ENCODE results near the gene SLC35D2. TPM values are rescaled to one million over a fixed set of nuclear protein-coding genes. Genes with fewer than 3 reads are reported as not detected.

The SLC35D2 gene
- total RNA-seq, 1 donor from 2014 or later, result 45.8 TPM

DNA sequence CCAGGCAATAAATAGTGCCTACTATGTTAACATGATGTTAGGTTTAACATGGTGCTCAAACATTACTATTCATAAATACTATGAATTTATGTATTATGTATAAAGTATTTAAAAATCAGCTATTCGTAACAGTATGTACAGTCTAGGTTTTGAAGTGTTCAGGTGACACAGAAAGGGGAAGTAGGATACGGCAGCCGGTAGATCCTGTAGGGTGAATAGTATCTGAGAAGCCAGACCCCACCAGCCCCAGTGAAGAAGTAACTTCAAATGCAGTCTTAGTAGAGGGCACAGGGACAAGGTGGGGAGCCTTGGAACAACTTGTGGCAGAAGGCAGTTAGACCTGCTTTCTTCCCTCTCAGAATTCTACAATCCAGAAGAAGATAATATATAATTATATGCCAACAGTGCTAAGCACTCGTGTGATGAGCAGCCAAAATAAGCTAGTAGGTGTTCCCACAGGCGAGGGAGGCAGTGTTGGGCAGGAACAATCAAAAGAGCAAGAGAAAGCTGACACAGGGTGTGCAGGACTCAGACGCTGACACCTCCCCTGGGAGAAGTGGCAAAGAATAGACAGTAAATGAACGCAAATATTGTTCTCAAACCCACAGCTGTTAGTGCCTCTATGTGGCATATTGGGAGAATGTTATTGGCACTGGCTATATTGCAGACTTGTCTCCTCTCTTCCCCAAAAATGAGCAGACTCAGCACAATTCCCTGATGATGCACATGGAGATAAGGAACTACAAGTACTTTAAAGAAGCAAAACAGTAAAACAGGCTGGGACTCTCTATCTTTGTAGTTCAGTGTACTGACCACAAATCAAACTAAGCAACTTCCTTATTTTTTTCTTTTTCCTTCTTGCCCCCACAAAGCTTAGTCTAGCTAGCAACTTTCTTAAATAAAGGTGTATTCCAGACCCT lies 30.1 kb upstream of the SLC35D2 start:
- no peak for DNase-seq (ENCODE audit: low read depth)
- no peak overlapping the region for H3K4me3 ChIP-seq (ENCODE audit: low read depth, low read length)
- TF ChIP-seq, protein P1, sequence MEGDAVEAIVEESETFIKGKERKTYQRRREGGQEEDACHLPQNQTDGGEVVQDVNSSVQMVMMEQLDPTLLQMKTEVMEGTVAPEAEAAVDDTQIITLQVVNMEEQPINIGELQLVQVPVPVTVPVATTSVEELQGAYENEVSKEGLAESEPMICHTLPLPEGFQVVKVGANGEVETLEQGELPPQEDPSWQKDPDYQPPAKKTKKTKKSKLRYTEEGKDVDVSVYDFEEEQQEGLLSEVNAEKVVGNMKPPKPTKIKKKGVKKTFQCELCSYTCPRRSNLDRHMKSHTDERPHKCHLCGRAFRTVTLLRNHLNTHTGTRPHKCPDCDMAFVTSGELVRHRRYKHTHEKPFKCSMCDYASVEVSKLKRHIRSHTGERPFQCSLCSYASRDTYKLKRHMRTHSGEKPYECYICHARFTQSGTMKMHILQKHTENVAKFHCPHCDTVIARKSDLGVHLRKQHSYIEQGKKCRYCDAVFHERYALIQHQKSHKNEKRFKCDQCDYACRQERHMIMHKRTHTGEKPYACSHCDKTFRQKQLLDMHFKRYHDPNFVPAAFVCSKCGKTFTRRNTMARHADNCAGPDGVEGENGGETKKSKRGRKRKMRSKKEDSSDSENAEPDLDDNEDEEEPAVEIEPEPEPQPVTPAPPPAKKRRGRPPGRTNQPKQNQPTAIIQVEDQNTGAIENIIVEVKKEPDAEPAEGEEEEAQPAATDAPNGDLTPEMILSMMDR (conservative IDR thresholded peaks at IDR 0.05; ENCODE audit: low read depth, low read length), result no peak

DNA sequence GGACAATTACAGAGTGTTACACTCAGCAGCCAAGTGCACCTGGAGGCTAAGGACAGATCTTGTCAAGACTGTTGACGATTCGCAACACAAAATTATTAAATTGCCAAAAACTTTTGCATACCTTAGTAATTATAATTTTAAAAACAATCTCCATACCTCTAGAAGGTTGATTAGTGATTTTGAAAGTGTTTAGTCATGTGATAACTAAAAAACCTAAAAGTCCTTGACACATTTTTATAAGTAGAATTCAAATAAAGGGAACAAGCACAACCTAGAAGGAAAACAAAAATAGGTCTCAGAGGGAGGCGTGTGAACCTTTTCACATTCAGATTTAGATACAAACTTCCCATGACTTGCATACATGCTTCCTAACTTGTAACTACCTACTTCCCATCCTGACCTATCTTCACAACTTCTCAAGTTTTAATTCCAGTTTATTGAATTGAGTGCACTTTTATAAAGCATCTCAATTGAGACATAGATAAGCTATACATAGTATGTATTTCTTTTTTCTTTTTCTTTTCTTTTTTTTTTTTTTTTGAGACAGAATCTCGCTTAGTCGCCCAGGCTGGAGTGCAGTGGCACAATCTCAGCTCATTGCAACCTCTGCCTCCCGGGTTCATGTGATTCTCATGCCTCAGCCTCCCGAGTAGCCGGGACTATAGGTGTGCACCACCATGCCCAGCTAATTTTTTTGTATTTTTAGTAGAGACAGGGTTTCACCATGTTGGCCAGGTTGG lies 28.8 kb upstream of the SLC35D2 start:
- no peak overlapping the region for H3K4me3 ChIP-seq (ENCODE audit: low read depth, low read length)
- TF ChIP-seq, protein P1 (conservative IDR thresholded peaks at IDR 0.05; ENCODE audit: low read depth, low read length), result no peak
- DNase-seq (ENCODE audit: low read depth), result no peak

DNA sequence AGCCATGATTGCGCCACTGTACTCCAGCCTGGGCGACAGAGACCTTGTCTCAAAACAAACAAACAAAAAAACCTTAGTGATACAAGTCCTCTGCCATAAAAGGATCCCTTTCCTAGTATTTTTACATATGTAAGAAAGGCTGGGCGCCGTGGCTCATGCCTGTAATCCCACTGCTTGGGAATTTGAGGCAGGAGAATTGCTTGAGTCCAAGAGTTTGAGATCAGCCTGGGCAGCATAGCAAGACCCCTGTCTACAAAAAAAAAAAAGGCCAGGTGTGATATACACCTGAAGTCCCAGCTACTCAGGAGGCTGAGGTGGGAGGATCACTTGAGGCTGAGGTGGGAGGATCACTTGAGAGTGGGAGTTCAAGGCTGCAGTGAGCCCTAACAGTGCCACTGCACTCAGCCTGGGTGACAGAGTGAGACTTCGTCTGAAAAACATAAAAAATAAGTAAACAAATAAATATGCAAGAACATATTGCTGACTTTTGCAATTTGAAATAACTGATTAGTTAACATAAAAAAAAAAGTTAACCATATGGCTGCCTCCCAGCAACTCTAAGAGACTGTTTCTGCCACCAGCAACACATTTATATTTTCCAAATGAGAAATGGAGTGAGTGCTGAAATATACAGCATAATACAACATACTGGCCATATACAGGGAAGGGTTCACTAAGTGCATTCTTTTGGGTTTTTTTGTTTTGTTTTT lies 27.8 kb upstream of the SLC35D2 start:
- DNase-seq (ENCODE audit: low read depth), result no peak
- TF ChIP-seq, protein P1 (conservative IDR thresholded peaks at IDR 0.05; ENCODE audit: low read depth, low read length), result no peak
- H3K4me3 ChIP-seq (ENCODE audit: low read depth, low read length), result no peak overlapping the region

DNA sequence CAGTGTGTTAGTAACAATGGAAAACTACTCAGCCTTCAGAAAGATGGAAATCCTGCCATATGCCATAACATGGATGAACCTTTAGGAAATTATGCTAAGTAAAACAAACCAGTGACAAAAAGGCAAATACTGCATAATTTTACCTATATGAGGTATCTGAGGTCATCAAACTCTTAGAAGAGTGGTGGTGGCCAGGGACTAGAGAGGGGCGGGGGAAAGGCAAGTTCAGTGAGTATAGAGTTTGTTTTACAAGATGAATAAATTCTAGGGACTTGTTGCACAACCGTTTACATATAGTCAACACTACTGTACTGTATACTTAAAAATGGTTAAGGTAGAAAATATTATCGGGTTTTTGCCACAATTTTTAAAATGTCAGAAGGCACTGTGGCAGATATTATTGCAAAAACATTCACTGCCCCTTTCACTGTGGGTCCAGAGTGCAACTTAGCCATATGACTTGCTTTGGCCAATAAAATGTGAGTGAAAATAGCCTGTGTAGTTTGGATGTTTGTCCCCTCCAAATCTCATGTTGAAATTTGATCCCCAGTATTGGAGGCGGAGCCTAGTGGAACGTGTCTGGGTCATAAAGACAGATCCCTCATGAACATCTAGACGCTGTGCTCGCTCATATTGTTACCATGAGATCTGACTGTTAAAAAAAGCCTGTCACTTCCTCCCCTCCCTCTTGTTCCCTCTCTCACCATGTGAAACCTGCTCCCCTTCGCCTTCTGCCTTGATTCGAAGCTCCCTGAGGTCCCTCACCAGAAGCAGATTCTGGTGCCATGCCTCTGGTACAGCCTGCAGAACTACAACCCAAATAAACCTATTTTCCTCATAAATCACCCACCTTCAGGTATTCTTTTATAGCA lies 25.1 kb upstream of the SLC35D2 start:
- TF ChIP-seq, protein P1 (conservative IDR thresholded peaks at IDR 0.05; ENCODE audit: low read depth, low read length), result no peak
- no peak overlapping the region for H3K4me3 ChIP-seq (ENCODE audit: low read depth, low read length)
- no peak for DNase-seq (ENCODE audit: low read depth)

DNA sequence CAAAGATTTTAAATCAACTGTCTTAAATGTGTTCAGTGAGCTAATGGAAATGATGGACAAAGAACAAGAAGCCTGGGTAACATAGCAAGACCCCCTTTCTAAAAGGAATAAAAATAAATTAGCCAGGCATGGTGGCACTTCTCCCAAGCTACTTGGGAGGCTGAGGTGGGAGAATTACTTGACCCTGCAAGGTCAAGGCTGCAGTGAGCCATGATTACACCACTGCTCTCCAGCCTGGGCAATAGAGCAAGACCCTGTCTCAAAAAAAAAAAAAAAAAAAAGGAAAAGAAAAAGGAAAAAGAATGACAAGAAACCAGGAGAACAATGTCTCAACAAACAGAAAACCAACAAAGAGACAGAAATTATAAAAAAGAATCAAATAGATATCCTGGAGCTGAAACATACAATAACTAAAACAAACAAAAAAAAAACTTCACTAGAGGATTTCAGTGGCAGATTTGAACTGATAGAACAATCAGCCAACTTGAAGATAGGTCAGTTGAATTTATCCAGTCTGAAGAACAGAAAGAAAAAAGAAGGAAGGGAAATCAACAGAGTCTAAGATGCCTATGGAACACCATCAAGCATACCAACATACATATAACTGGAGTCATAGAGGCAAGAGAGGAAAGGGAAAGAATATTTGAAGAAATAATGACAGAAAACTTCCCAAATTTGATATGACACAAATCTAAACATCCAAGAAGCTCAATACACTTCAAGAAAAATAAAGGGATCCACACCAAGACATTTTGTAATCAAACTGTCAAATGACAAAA lies 16.8 kb upstream of the SLC35D2 start:
- TF ChIP-seq, protein P1 (conservative IDR thresholded peaks at IDR 0.05; ENCODE audit: low read depth, low read length), result no peak
- no peak overlapping the region for H3K4me3 ChIP-seq (ENCODE audit: low read depth, low read length)
- DNase-seq (ENCODE audit: low read depth), result no peak
